Ascending aorta (tissue), 2 donors: ENCODE measurements around the gene KIAA1191. TPM values are rescaled to one million over a fixed set of nuclear protein-coding genes. Genes with fewer than 3 reads are reported as not detected.
"Not testable (repeated sequence)": the region's sequence is repeated elsewhere in the genome, so short reads cannot be mapped to it uniquely, and the experiment has no call there.

Experiments
- DNase-seq, 2 donors: peaks; one replicate each; pipeline ENCODE4 v3.0.0-alpha.2; 2019; ENCODE audit warnings: low spot score in 2 of 2
- H3K27ac ChIP-seq, 2 donors: fragments of 200-600 bp; sonication (generic); one replicate each; pipeline ENCODE4 v1.5.1; 2016 to 2017; ENCODE audit warnings: mild to moderate bottlenecking in 1 of 2
- H3K27me3 ChIP-seq: fragments of 200-600 bp; sonication (generic); one replicate; pipeline ENCODE4 v1.5.1; 2017
- H3K36me3 ChIP-seq, 2 donors: fragments of 200-600 bp; sonication (generic); one replicate each; pipeline ENCODE4 v1.5.1; 2016
- H3K4me1 ChIP-seq, 2 donors: fragments of 200-600 bp; sonication (generic); one replicate each; pipeline ENCODE4 v1.5.1; 2016 to 2017; ENCODE audit warnings: mild to moderate bottlenecking in 1 of 2
- H3K4me3 ChIP-seq, 2 donors: fragments of 200-600 bp; sonication (generic); one replicate each; pipeline ENCODE4 v1.5.1; 2016 to 2017; ENCODE audit warnings: mild to moderate bottlenecking in 1 of 2
- H3K9me3 ChIP-seq, 2 donors: fragments of 200-600 bp; sonication (generic); one replicate each; pipeline ENCODE4 v1.5.1; 2016
- CTCF ChIP-seq, 3 experiments: fragments of 200-600 bp in 2 of 3; fragments of 450-650 bp in 1 of 3; sonication (generic) in 2 of 3; IDR thresholded peaks; one replicate each; pipeline ENCODE4 v1.5.1; 2016 to 2019; ENCODE audit warnings: antibody characterized with exemption in 3 of 3, mild to moderate bottlenecking in 1 of 3, moderate library complexity in 1 of 3
- intact Hi-C: fragments of 100-400 bp; cut with DNase I; formaldehyde crosslinking; loops from one replicate; pipeline ENCODE4 v1.15.1; 2023
- total RNA-seq: library from RNA; depleted of rRNA; stranded (reverse); fragments of >200 nt; gene quantifications from one replicate; pipeline ENCODE4 v1.1.0, GENCODE V29; 2016

Gene KIAA1191
- total RNA-seq, 1 donor from 2014 or later = 56.2 TPM

- no peak for TF ChIP-seq CTCF (IDR thresholded peaks at IDR 0.05)
- H3K27ac ChIP-seq = no peak overlapping the region
- peaks cover 19 to 26% of the 10 kb centered on the region in 2 donors for H3K36me3 ChIP-seq
- no peak overlapping the region for H3K4me3 ChIP-seq
- intact Hi-C loops = no loop called here
- H3K27me3 ChIP-seq = no peaks in the 10 kb centered on the region
- H3K9me3 ChIP-seq = no peaks in the 10 kb centered on the region
- no peaks in the 10 kb centered on the region for H3K4me1 ChIP-seq
- DNase-seq = no peak
These were observed 43.8 kb downstream of the KIAA1191 start for GRCh38 chr5:176317534-176318374.

- DNase-seq, intact Hi-C loops, H3K27me3 ChIP-seq, H3K4me3 ChIP-seq, H3K27ac ChIP-seq, H3K9me3 ChIP-seq, H3K4me1 ChIP-seq: not testable (repeated sequence)
- H3K36me3 ChIP-seq = peaks cover 0 to 21% of the 10 kb centered on the region in 2 donors
These were observed 56.2 kb downstream of the KIAA1191 start for GRCh38 chr5:176305356-176305755.

Other genes with a start within 250 kb of the KIAA1191 start
- gene SIMC1, start 123.3 kb downstream of the KIAA1191 start, total RNA-seq = 3.7 TPM
- 2.7 TPM for gene ARL10, start 3.7 kb upstream of the KIAA1191 start, total RNA-seq
- not detected for gene NOP16, start 26.8 kb upstream of the KIAA1191 start, total RNA-seq
- 36.7 TPM for gene HIGD2A, start 27.0 kb upstream of the KIAA1191 start, total RNA-seq
- 189 TPM for gene CLTB, start 54.8 kb upstream of the KIAA1191 start, total RNA-seq
- 18.7 TPM for gene FAF2, start 86.6 kb upstream of the KIAA1191 start, total RNA-seq
- 24.1 TPM for gene RNF44, start 175.6 kb upstream of the KIAA1191 start, total RNA-seq
- not detected for gene CDHR2, start 187.6 kb upstream of the KIAA1191 start, total RNA-seq
- gene GPRIN1, start 248.4 kb upstream of the KIAA1191 start, total RNA-seq = not detected